Lung (tissue), 12 donors: ENCODE results near the gene TMEM176B. TPM values are rescaled to one million over a fixed set of nuclear protein-coding genes. Genes with fewer than 3 reads are reported as not detected.

ENCODE experiments used
- ATAC-seq: fragments of 200-7000 bp; cut with Tn5 transposase; one replicate; pipeline ENCODE4 v1.9.1; 2020; ENCODE audit warnings: moderate number of reproducible peaks; ENCODE audit not compliant: insufficient read depth, low FRiP score
- DNase-seq, 3 donors: peaks; one replicate each; pipeline ENCODE4 v3.0.0-alpha.2; 2013 to 2017
- H3K27ac ChIP-seq, 2 donors: one replicate each; pipeline ENCODE4 v1.5.1; 2013; ENCODE audit warnings: mild to moderate bottlenecking in 2 of 2, moderate library complexity in 2 of 2, control low read depth in 1 of 2, inconsistent platforms in 1 of 2, low read depth in 1 of 2, low read length in 1 of 2
- H3K27me3 ChIP-seq, 3 donors: one replicate each; pipeline ENCODE4 v1.5.1; 2013; ENCODE audit warnings: low read length in 2 of 3; ENCODE audit not compliant: control insufficient read depth in 3 of 3, insufficient read depth in 3 of 3
- H3K36me3 ChIP-seq, 4 donors: one replicate each; pipeline ENCODE4 v1.5.1; 2013; ENCODE audit warnings: low read length in 4 of 4, mild to moderate bottlenecking in 1 of 4, moderate library complexity in 1 of 4; ENCODE audit not compliant: control insufficient read depth in 4 of 4, insufficient read depth in 4 of 4
- H3K4me1 ChIP-seq, 5 donors: one replicate each; pipeline ENCODE4 v1.5.1; 2013; ENCODE audit warnings: low read length in 5 of 5, mild to moderate bottlenecking in 2 of 5, moderate library complexity in 1 of 5; ENCODE audit not compliant: control insufficient read depth in 5 of 5, insufficient read depth in 5 of 5
- H3K4me3 ChIP-seq: one replicate; pipeline ENCODE4 v1.5.1; 2013; ENCODE audit warnings: mild to moderate bottlenecking, control low read depth, moderate library complexity
- H3K9ac ChIP-seq, 2 donors: one replicate each; pipeline ENCODE4 v1.5.1; 2013; ENCODE audit warnings: low read length in 2 of 2, control low read depth in 1 of 2; ENCODE audit not compliant: insufficient read depth in 1 of 2
- H3K9me3 ChIP-seq, 4 donors: one replicate each; pipeline ENCODE4 v1.5.1; 2013; ENCODE audit warnings: low read length in 3 of 4, mild to moderate bottlenecking in 1 of 4, moderate library complexity in 1 of 4; ENCODE audit not compliant: control insufficient read depth in 4 of 4, insufficient read depth in 3 of 4
- WGBS, 2 donors: extraction: QIAGEN DNeasy Blood & Tissue Kit; methylation state at CpG; one replicate each; pipeline ENCODE4 v1.1.7; 2013; 5-methylcytosine and 5-hydroxymethylcytosine counted together
- polyA plus RNA-seq, 2 donors: library from polyadenylated mRNA; stranded (reverse); fragments of 200-250 nt; gene quantifications; one replicate each; pipeline ENCODE4 v1.2.1, GENCODE V29; 2013
- total RNA-seq, 2 donors: library from RNA; depleted of rRNA in 1 of 2; stranded (reverse); fragments of >200 nt in 1 of 2; gene quantifications; one replicate each; pipeline ENCODE4 v1.2.1, GENCODE V29; 2014 to 2021
- TF ChIP-seq, protein P1 (sequence below): IDR thresholded peaks from 2 replicates; pipeline ENCODE4 v1.5.1; 2012; ENCODE audit warnings: mild to moderate bottlenecking; ENCODE audit errors: control extremely low read depth, extremely low read depth
- donor health status: control.
- donor health status: control.
- donor health status: Bipolar disorder and iron deficiency.
- donor health status: healthy.
- donor health status: DM: yes; HTN: yes; CAD: no.

The TMEM176B gene
- total and polyA plus RNA-seq, 4 donors: 14.6 to 54.8 (median 38.2) TPM

DNA sequence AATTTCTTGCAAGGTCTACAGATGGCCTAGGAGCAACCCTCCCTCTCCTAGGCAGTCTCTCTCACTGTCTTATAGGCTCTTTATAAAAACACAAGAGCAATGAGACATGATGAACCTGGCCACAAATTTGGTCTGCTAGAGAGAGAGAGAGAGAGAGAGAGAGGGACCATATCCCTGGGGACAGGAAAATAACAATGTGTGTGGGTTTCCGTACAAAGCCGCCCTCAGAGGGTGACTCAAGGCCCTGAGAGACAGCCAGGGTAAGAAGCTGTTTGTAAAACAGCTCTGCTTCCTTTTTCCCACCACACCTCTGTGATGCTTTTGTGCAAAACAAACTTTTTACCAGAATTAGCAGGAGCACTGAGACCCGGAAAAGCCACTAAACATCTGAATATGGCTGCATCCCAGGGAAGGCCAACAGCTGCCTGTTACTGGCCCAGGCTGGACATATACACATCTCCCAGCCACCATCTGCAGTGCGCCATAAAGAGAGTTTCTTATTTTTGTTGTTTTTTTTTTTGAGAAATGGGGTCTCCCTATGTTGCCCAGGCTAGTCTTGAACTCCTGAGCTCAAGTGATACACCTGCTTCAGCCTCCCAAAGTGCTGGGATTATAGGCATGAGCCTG is 44.6 kb downstream of the TMEM176B start:
- H3K27me3 ChIP-seq: no peaks in the 10 kb centered on the region
- no peaks in the 10 kb centered on the region for H3K9me3 ChIP-seq
- H3K27ac ChIP-seq: peak overlapping the region; percentile 13 to 72
- peaks cover 0 to 7% (median 0%) of the 10 kb centered on the region in 5 donors for H3K4me1 ChIP-seq
- TF ChIP-seq, protein P1, sequence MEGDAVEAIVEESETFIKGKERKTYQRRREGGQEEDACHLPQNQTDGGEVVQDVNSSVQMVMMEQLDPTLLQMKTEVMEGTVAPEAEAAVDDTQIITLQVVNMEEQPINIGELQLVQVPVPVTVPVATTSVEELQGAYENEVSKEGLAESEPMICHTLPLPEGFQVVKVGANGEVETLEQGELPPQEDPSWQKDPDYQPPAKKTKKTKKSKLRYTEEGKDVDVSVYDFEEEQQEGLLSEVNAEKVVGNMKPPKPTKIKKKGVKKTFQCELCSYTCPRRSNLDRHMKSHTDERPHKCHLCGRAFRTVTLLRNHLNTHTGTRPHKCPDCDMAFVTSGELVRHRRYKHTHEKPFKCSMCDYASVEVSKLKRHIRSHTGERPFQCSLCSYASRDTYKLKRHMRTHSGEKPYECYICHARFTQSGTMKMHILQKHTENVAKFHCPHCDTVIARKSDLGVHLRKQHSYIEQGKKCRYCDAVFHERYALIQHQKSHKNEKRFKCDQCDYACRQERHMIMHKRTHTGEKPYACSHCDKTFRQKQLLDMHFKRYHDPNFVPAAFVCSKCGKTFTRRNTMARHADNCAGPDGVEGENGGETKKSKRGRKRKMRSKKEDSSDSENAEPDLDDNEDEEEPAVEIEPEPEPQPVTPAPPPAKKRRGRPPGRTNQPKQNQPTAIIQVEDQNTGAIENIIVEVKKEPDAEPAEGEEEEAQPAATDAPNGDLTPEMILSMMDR: no peak
- ATAC-seq (peak; percentile 46), DNase-seq (no peak)
- no peaks in the 10 kb centered on the region for H3K36me3 ChIP-seq
- no peak overlapping the region for H3K9ac ChIP-seq
- H3K4me3 ChIP-seq: no peak overlapping the region
- 44 to 55% methylated on average over 4 of the region's 4 CpGs for WGBS, 2 donors

DNA sequence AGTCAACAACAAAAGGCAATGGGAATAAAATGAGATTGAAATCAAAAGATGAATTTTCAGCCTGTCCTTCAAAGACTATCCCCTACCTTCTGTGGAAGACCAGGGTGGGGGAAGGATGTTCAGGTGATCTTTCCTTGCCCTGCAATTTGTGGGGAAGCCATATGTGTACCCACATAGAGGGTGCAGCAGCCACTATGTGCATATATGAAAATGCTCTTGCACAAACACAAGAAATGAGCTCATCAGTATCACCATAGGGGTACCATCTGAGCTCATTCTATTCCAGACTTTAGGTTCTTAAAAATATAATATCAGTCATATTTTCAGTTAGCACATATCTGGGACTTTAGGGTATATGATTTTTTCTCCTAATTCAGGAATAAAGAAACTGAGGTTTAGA is 45.2 kb downstream of the TMEM176B start:
- peaks cover 0 to 7% (median 0%) of the 10 kb centered on the region in 5 donors for H3K4me1 ChIP-seq
- DNase-seq (no peak), ATAC-seq (no peak)
- H3K27me3 ChIP-seq: no peaks in the 10 kb centered on the region
- peak overlapping the region in 1 of 2 donors; percentile 28 for H3K27ac ChIP-seq
- no peaks in the 10 kb centered on the region for H3K36me3 ChIP-seq
- H3K9me3 ChIP-seq: no peaks in the 10 kb centered on the region
- H3K9ac ChIP-seq: no peak overlapping the region
- no peak overlapping the region for H3K4me3 ChIP-seq
- TF ChIP-seq, protein P1: no peak

DNA sequence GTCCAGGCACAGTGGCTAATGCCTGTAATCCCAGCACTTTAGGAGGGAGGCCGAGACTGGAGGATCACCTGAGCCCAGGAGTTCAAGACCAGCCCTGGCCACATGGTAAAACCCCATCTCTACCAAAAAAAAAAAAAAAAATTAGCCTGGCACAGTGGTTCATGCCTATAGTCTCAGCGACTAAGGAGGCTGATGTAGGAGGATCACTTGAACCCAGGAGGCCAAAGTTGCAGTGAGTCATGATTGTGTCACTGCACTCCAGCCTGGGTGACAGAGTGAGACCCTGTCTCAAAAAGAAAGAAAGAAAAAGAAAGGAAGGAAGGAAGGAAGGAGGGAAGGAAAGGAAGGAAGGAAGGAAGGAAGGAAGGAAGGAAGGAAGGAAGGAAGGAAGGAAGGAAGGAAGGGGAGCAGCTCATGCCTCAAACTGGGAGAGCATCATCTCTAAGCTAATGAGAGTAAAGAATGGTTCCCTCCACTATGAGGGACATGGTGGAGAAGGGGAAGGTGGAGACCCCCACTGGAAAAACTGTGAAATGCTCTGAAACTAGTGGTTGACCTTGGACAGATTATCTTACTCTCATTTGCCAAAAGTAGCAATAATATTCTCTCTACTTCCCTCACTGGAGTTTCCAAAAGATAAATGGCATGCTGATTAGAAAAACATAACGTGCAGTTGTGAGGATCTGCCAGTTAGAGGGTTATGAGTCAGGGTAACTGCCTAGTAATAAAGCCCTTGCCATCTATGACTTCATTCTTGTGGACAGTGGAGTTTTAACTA is 46.1 kb downstream of the TMEM176B start:
- Histone ChIP-seq H3K4me1 (peaks cover 0 to 7% (median 0%) of the 10 kb centered on the region in 5 donors), H3K4me3 (no peak overlapping the region), H3K27ac (peak overlapping the region in 1 of 2 donors; percentile 77), H3K36me3 (no peaks in the 10 kb centered on the region), H3K27me3 (no peaks in the 10 kb centered on the region), H3K9me3 (no peaks in the 10 kb centered on the region), H3K9ac (no peak overlapping the region)
- TF ChIP-seq, protein P1: no peak
- DNase-seq (peak in 2 of 3 donors; percentile 36 to 53), ATAC-seq (peak; percentile 43)
- WGBS, 2 donors: 47 to 51% methylated on average over 3 of the region's 3 CpGs
